A673 (cell line): ENCODE results near the gene SUFU.

Experiments used
- CTCF ChIP-seq: fragments of 300-800, 200-600 bp; sonication (generic); conservative IDR thresholded peaks from 2 replicates; pipeline ENCODE4 v1.5.1; 2017; ENCODE audit warnings: low read depth, mild to moderate bottlenecking, antibody characterized with exemption, low read length, moderate library complexity, mixed read lengths
- EZH2 ChIP-seq: fragments of 200-600 bp; sonication (generic); IDR thresholded peaks from 2 replicates; pipeline ENCODE4 v1.6.1; 2017; ENCODE audit warnings: borderline replicate concordance, low read depth, mild to moderate bottlenecking, mixed read lengths, antibody characterized with exemption, low read length; ENCODE audit not compliant: poor library complexity, severe bottlenecking

- TF ChIP-seq CTCF (no peak), EZH2 (no peak)
Measured at GRCh38 chr10:102674566-102674965, 170.8 kb downstream of the SUFU start.
